Muscle of leg (tissue), 11 donors: ENCODE results near the gene HOXD12. TPM values are rescaled to one million over a fixed set of nuclear protein-coding genes. Genes with fewer than 3 reads are reported as not detected.

ENCODE experiments used
- DNase-seq: peaks from one replicate; pipeline ENCODE4 v3.0.0; 2013
- H3K27ac ChIP-seq: one replicate; pipeline ENCODE4 v1.5.1; 2013; ENCODE audit warnings: mild to moderate bottlenecking, low read length, control low read depth
- H3K27me3 ChIP-seq: one replicate; pipeline ENCODE4 v1.6.1; 2013; ENCODE audit warnings: low read length; ENCODE audit not compliant: control insufficient read depth, insufficient read depth
- H3K36me3 ChIP-seq: one replicate; pipeline ENCODE4 v1.6.1; 2013; ENCODE audit warnings: low read length; ENCODE audit not compliant: control insufficient read depth, insufficient read depth
- H3K4me1 ChIP-seq: one replicate; pipeline ENCODE4 v1.6.1; 2013; ENCODE audit warnings: low read length; ENCODE audit not compliant: control insufficient read depth, insufficient read depth
- H3K4me3 ChIP-seq: one replicate; pipeline ENCODE4 v1.5.1; 2013; ENCODE audit warnings: low read length, control low read depth
- H3K9me3 ChIP-seq: replicated peaks from 2 replicates; pipeline ENCODE4 v1.6.1; 2013; ENCODE audit warnings: low read depth, low read length; ENCODE audit not compliant: control insufficient read depth
- WGBS: methylation state at CpG from one replicate; pipeline ENCODE4 v1.1.5; 2013; ENCODE audit warnings: missing lambda C conversion rate; ENCODE audit not compliant: insufficient coverage; 5-methylcytosine and 5-hydroxymethylcytosine counted together
- polyA plus RNA-seq, 8 donors: library from polyadenylated mRNA; unstranded; fragments of 120-200 nt; gene quantifications; one replicate each; pipeline versions ENCODE4 v1.2.1 to v1.2.3, GENCODE V29; 2013; ENCODE audit warnings: inconsistent platforms in 1 of 8, low replicate concordance in 1 of 8; ENCODE audit not compliant: insufficient read length in 8 of 8, insufficient read depth in 1 of 8
- total RNA-seq: library from RNA; stranded (reverse); fragments of 120-200 nt; gene quantifications from one replicate; pipeline ENCODE4 v1.2.4, GENCODE V29; 2013

The HOXD12 gene
- total and polyA plus RNA-seq, 9 donors = 0.15 TPM; not detected in 8

DNA sequence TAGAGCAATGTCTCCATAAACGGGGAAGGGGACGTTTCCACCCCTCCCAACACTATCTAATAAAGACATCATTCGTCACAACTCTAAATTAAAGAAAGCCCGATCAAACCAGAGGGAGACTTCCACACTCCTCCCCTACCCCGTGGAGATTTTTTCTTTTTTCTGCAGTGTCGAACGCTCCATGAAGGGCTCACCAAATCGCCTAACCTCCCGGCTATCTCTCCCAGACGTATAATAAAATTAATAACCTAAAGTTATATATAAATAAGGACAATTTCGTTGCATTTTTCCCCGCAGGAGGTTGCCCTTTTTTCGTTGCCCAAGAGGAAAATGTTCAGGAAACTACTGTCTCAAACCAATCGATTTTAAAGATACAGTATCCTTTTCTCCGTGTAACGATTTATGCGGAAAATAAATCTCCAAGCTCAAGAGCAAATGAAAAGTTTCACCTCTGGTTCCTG lies 18.2 kb upstream of the HOXD12 start:
- Histone ChIP-seq H3K9me3 (no peaks in the 10 kb centered on the region), H3K4me1 (peaks cover 43% of the 10 kb centered on the region), H3K27me3 (peaks cover 85% of the 10 kb centered on the region), H3K36me3 (no peaks in the 10 kb centered on the region), H3K27ac (no peak overlapping the region), H3K4me3 (no peak overlapping the region)
- 2% methylated on average over 6 of the region's 17 CpGs for WGBS
- no peak for DNase-seq

GRCh38 chr2:176081837-176082524 lies 17.6 kb upstream of the HOXD12 start:
- peaks cover 83% of the 10 kb centered on the region for H3K27me3 ChIP-seq
- 5% methylated on average over 53 of the region's 62 CpGs for WGBS
- H3K36me3 ChIP-seq = no peaks in the 10 kb centered on the region
- DNase-seq = no peak
- no peak overlapping the region for H3K27ac ChIP-seq
- no peak overlapping the region for H3K4me3 ChIP-seq
- H3K9me3 ChIP-seq = no peaks in the 10 kb centered on the region
- H3K4me1 ChIP-seq = peaks cover 43% of the 10 kb centered on the region

- Histone ChIP-seq H3K27me3 (peaks cover 88% of the 10 kb centered on the region), H3K36me3 (no peaks in the 10 kb centered on the region), H3K4me1 (peaks cover 43% of the 10 kb centered on the region), H3K27ac (no peak overlapping the region), H3K4me3 (no peak overlapping the region), H3K9me3 (no peaks in the 10 kb centered on the region)
- WGBS = 16% methylated on average over 6 of the region's 10 CpGs
- DNase-seq = no peak
Measured at GRCh38 chr2:176082525-176082823, 17.1 kb upstream of the HOXD12 start.

GRCh38 chr2:176082824-176083751 lies 16.5 kb upstream of the HOXD12 start:
- Histone ChIP-seq H3K36me3 (no peaks in the 10 kb centered on the region), H3K9me3 (no peaks in the 10 kb centered on the region), H3K4me3 (peak overlapping the region; percentile 6), H3K27me3 (peaks cover 94% of the 10 kb centered on the region), H3K27ac (no peak overlapping the region), H3K4me1 (peaks cover 46% of the 10 kb centered on the region)
- WGBS = 3% methylated on average over 61 of the region's 66 CpGs
- no peak for DNase-seq

- H3K27ac ChIP-seq = peak within 1 kb of the TSS; percentile 37
- WGBS = 2% methylated on average over 10 of the region's 27 CpGs
- no peaks in the 10 kb centered on the region for H3K36me3 ChIP-seq
- H3K27me3 ChIP-seq = peaks cover 94% of the 10 kb centered on the region
- H3K4me1 ChIP-seq = peaks cover 49% of the 10 kb centered on the region
- no peak for DNase-seq
- H3K4me3 ChIP-seq = peak within 1 kb of the TSS; percentile 6
- no peaks in the 10 kb centered on the region for H3K9me3 ChIP-seq
Measured at GRCh38 chr2:176083796-176084261, 15.8 kb upstream of the HOXD12 start, which contains the start of gene EVX2. Gene EVX2 (minus strand): TSS chr2:176083962. CDS start chr2:176083776, 186 bp downstream.

GRCh38 chr2:176084611-176085119 lies 14.9 kb upstream of the HOXD12 start:
- Histone ChIP-seq H3K9me3 (no peaks in the 10 kb centered on the region), H3K36me3 (no peaks in the 10 kb centered on the region), H3K27me3 (peaks cover 94% of the 10 kb centered on the region), H3K4me1 (peaks cover 44% of the 10 kb centered on the region), H3K27ac (peak overlapping the region; percentile 37), H3K4me3 (no peak overlapping the region)
- whole genome bisulfite sequencing = 2% methylated on average over 20 of the region's 26 CpGs
- peak; percentile 32 for DNase-seq

- H3K27ac ChIP-seq = peak overlapping the region; percentile 37
- WGBS = under 1% methylated on average over 24 of the region's 40 CpGs
- no peak for DNase-seq
- no peaks in the 10 kb centered on the region for H3K9me3 ChIP-seq
- H3K4me1 ChIP-seq = peaks cover 43% of the 10 kb centered on the region
- H3K4me3 ChIP-seq = no peak overlapping the region
- H3K27me3 ChIP-seq = peaks cover 96% of the 10 kb centered on the region
- H3K36me3 ChIP-seq = no peaks in the 10 kb centered on the region
Measured at GRCh38 chr2:176085120-176085788, 14.3 kb upstream of the HOXD12 start.

DNA sequence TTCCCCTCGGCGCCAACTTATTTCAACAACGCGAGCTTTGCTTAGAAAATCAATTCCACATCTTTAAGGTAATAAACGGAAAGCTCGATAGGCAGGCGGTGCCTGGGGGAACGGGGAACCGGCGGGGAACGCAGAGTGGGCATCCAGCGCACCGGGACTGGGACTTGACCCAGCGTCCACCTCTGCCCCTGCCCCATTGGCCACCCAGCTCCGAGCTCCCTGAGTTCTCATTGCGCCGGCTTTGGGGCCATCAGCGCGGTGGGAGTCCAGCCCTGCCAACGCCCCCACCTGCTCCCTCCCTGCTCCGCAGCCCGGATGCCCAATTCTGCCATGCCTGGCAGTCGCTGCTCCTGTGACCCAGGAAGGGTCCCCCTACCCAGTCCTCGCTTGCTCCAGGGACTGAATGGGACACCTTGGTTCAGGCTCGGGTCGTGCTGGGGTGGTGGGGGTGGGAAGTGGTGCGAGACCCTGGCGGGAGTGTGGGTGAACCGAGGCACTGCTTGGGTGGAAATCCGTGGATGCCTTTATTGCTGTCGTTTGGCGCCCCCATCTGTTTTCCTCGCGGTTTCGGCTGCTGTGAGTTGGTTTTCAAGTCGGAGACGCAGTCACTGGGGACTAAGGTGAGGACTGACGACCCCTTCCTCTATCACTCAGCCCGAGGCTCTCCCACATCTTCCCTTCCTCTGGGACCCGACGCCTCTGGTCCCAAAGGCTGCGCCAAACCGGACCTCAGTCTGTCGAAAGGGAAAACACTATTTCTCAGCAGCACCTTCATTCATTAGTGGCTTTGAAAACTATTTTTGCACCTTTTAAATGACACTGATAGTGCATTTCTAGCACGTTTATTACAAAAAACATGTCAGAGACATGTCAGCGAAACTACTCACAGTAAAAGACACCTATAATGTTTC lies 13.5 kb upstream of the HOXD12 start:
- Histone ChIP-seq H3K27ac (no peak overlapping the region), H3K36me3 (no peaks in the 10 kb centered on the region), H3K27me3 (peaks cover 96% of the 10 kb centered on the region), H3K4me1 (peaks cover 39% of the 10 kb centered on the region), H3K9me3 (no peaks in the 10 kb centered on the region), H3K4me3 (peak overlapping the region; percentile 6)
- peak; percentile 69 for DNase-seq
- 2% methylated on average over 37 of the region's 46 CpGs for WGBS

GRCh38 chr2:176087330-176088047 lies 12.1 kb upstream of the HOXD12 start:
- no peaks in the 10 kb centered on the region for H3K9me3 ChIP-seq
- H3K27ac ChIP-seq = no peak overlapping the region
- H3K36me3 ChIP-seq = no peaks in the 10 kb centered on the region
- DNase-seq = no peak
- H3K4me1 ChIP-seq = peaks cover 36% of the 10 kb centered on the region
- 55% methylated on average over 24 of the region's 29 CpGs for WGBS
- H3K4me3 ChIP-seq = peak overlapping the region; percentile 40
- H3K27me3 ChIP-seq = peaks cover 94% of the 10 kb centered on the region
